GM12892 (cell line): Measurements from ENCODE around the gene CTTN.

Source experiments
- POLR2A ChIP-seq: IDR thresholded peaks from 2 replicates; pipeline ENCODE4 v1.6.1; 2011; ENCODE audit warnings: low read depth, low read length, control low read depth
- POLR2AphosphoS5 ChIP-seq: IDR thresholded peaks from 2 replicates; pipeline ENCODE4 v1.6.1; 2011; ENCODE audit warnings: low read depth, low read length, control low read depth
- TAF1 ChIP-seq: IDR thresholded peaks from 2 replicates; pipeline ENCODE4 v1.6.1; 2011; ENCODE audit warnings: low read depth, mild to moderate bottlenecking, control low read depth, low read length, borderline replicate concordance

- TF ChIP-seq POLR2A (no peak), POLR2AphosphoS5 (no peak), TAF1 (no peak)
Measured at GRCh38 chr11:70409871-70410270, 11.5 kb downstream of the CTTN start.
